ENCODE results near the gene GFI1.

GRCh38 chr1:92488416-92488815 lies 1.7 kb upstream of the GFI1 start:
- TF ChIP-seq TCF12 (IDR thresholded peaks at IDR 0.05; ENCODE audit: low read depth, low read length) (no peak), POLR2A (IDR thresholded peaks at IDR 0.05; ENCODE audit: control extremely low read depth in 1 of 2, low read depth in 2 of 2, low read length in 2 of 2) (no peak), TAF1 (IDR thresholded peaks at IDR 0.05; ENCODE audit: low read depth, low read length) (no peak), BRCA1 (IDR thresholded peaks at IDR 0.05; ENCODE audit: low read depth, low read length) (no peak), CTCF (IDR thresholded peaks at IDR 0.05; ENCODE audit: control extremely low read depth in 1 of 3, insufficient read depth in 1 of 3, low read depth in 1 of 3, low read length in 3 of 3) (no peak), EZH2 (IDR thresholded peaks at IDR 0.05; ENCODE audit: low read depth, low read length, severe bottlenecking) (no peak), SIN3A (conservative IDR thresholded peaks at IDR 0.05 in 1 of 2, IDR thresholded peaks at IDR 0.05 in 1 of 2; ENCODE audit: low read depth in 1 of 2, low read length in 2 of 2) (no peak), GABPA (IDR thresholded peaks at IDR 0.05; ENCODE audit: borderline replicate concordance, insufficient read depth, low read length) (no peak), SP1 (IDR thresholded peaks at IDR 0.05; ENCODE audit: low read depth, low read length) (no peak)

All from H1 (cell line).